ENCODE measurements around the gene WASF3. TPM values are rescaled to one million over a fixed set of nuclear protein-coding genes. Genes with fewer than 3 reads are reported as not detected.

The WASF3 gene
- total and polyA plus RNA-seq, 2 of the 13 experiments (the other 11 are each of a cell fraction or from before 2014, with no cell fraction given), result 10.4 to 17.2 TPM

GRCh38 chr13:26544707-26545106 lies 12.8 kb upstream of the WASF3 start (continued):
- TF ChIP-seq ZSCAN21 (CRISPR knock-in tag; IDR thresholded peaks at IDR 0.05; ENCODE audit: borderline replicate concordance) (no peak), BRCA1 (CRISPR knock-in tag; IDR thresholded peaks at IDR 0.05) (no peak), NCOA2 (CRISPR knock-in tag; IDR thresholded peaks at IDR 0.05) (no peak), TP53 (CRISPR knock-in tag; conservative IDR thresholded peaks at IDR 0.05) (no peak), NR3C1 (CRISPR knock-in tag; IDR thresholded peaks at IDR 0.05) (no peak), KAT7 (CRISPR knock-in tag; IDR thresholded peaks at IDR 0.05; ENCODE audit: borderline replicate concordance) (no peak), ZBTB37 (CRISPR knock-in tag; IDR thresholded peaks at IDR 0.05) (no peak), KDM1A (CRISPR knock-in tag; IDR thresholded peaks at IDR 0.05) (no peak), TERF1 (CRISPR knock-in tag; IDR thresholded peaks at IDR 0.05) (no peak), ZNF280D (CRISPR knock-in tag; IDR thresholded peaks at IDR 0.05) (no peak), ERF (CRISPR knock-in tag; IDR thresholded peaks at IDR 0.05) (no peak), ZNF543 (CRISPR knock-in tag; IDR thresholded peaks at IDR 0.05) (no peak), RBM39 (IDR thresholded peaks at IDR 0.05; ENCODE audit: low read depth, low read length, poor library complexity, severe bottlenecking) (no peak), HNRNPUL1 (IDR thresholded peaks at IDR 0.05; ENCODE audit: low read depth, low read length) (no peak), IKZF5 (CRISPR knock-in tag; IDR thresholded peaks at IDR 0.05) (peak; percentile 100), KAT2B (IDR thresholded peaks at IDR 0.05; ENCODE audit: borderline replicate concordance, low read depth, low read length) (no peak), ISX (CRISPR knock-in tag; conservative IDR thresholded peaks at IDR 0.05) (no peak), THAP7 (CRISPR knock-in tag; IDR thresholded peaks at IDR 0.05) (no peak), PRMT3 (CRISPR knock-in tag; IDR thresholded peaks at IDR 0.05; ENCODE audit: borderline replicate concordance, low read depth) (no peak), FOXO4 (CRISPR knock-in tag; conservative IDR thresholded peaks at IDR 0.05) (no peak), RAD51 (IDR thresholded peaks at IDR 0.05; ENCODE audit: borderline replicate concordance) (no peak), PAF1 (CRISPR knock-in tag; IDR thresholded peaks at IDR 0.05) (no peak), KLF16 (CRISPR knock-in tag; IDR thresholded peaks at IDR 0.05) (no peak)

Measured in HepG2 (cell line).